Mammary epithelial cell (primary cell): ENCODE data around the gene EPS8L2.

Source experiments
- CTCF ChIP-seq, 2 donors: IDR thresholded peaks in 1 of 2; conservative IDR thresholded peaks in 1 of 2; 2 replicates each; pipeline ENCODE4 v1.5.1; 2011 to 2012; ENCODE audit warnings: inconsistent platforms in 2 of 2, low read length in 2 of 2, mild to moderate bottlenecking in 2 of 2, control low read depth in 1 of 2, low read depth in 1 of 2; ENCODE audit not compliant: insufficient read depth in 1 of 2; ENCODE audit errors: extremely low read depth in 1 of 2
- EZH2 ChIP-seq: IDR thresholded peaks from 2 replicates; pipeline ENCODE4 v1.6.1; 2012; ENCODE audit warnings: low read length, inconsistent platforms, borderline replicate concordance

- TF ChIP-seq CTCF (conservative IDR thresholded peaks at IDR 0.05 in 1 of 2, IDR thresholded peaks at IDR 0.05 in 1 of 2; ENCODE audit: extremely low read depth in 1 of 2, insufficient read depth in 1 of 2, low read depth in 1 of 2, low read length in 2 of 2) (no peak), EZH2 (no peak)
Observed at GRCh38 chr11:774873-775592, 69.0 kb downstream of the EPS8L2 start.
